NB4 (cell line): ENCODE measurements around the gene NTM.

Experiments
- DNase-seq: peaks from one replicate; pipeline ENCODE4 v3.0.0; 2010; ENCODE audit warnings: low read depth
- H3K4me3 ChIP-seq: one replicate; pipeline ENCODE4 v1.5.1; 2011; ENCODE audit warnings: mild to moderate bottlenecking, low read depth, low read length, moderate library complexity
- CTCF ChIP-seq: IDR thresholded peaks from one replicate; pipeline ENCODE4 v1.5.1; 2012; ENCODE audit warnings: low read depth, low read length
- MAX ChIP-seq: IDR thresholded peaks from 2 replicates; pipeline ENCODE4 v1.6.1; 2011; ENCODE audit warnings: low read depth, low read length
- MYC ChIP-seq: IDR thresholded peaks from 2 replicates; pipeline ENCODE4 v1.6.1; 2011; ENCODE audit warnings: low read depth, low read length
- POLR2A ChIP-seq: IDR thresholded peaks from 2 replicates; pipeline ENCODE4 v1.6.1; 2011; ENCODE audit warnings: mild to moderate bottlenecking; ENCODE audit not compliant: insufficient read length; ENCODE audit errors: extremely low read depth

NTM gene

GRCh38 chr11:132137289-132137980 lies 767.0 kb downstream of the NTM start:
- TF ChIP-seq MAX (no peak), MYC (no peak), CTCF (no peak), POLR2A (no peak)
- H3K4me3 ChIP-seq: no peak overlapping the region
- DNase-seq: no peak

GRCh38 chr11:132137981-132138313 lies 767.5 kb downstream of the NTM start:
- TF ChIP-seq MYC (no peak), POLR2A (no peak), CTCF (no peak), MAX (no peak)
- DNase-seq: no peak
- H3K4me3 ChIP-seq: no peak overlapping the region

- TF ChIP-seq CTCF (no peak), POLR2A (no peak), MYC (no peak), MAX (no peak)
- no peak overlapping the region for H3K4me3 ChIP-seq
- DNase-seq: no peak
Observed at GRCh38 chr11:132139181-132139580, 768.8 kb downstream of the NTM start.

- TF ChIP-seq CTCF: no peak
- no peak for TF ChIP-seq POLR2A
- TF ChIP-seq MYC: no peak
- no peak for TF ChIP-seq MAX
- no peak for DNase-seq
Observed at GRCh38 chr11:132140056-132140455, 769.6 kb downstream of the NTM start.

GRCh38 chr11:132142121-132142520 lies 771.7 kb downstream of the NTM start:
- TF ChIP-seq CTCF (no peak), MYC (no peak), MAX (no peak), POLR2A (no peak)

More at GRCh38 chr11:132140056-132140455, 769.6 kb downstream of the NTM start:
- no peak overlapping the region for H3K4me3 ChIP-seq

GRCh38 chr11:132142554-132142953 lies 772.1 kb downstream of the NTM start:
- H3K4me3 ChIP-seq: no peak overlapping the region
- no peak for DNase-seq
- TF ChIP-seq CTCF (no peak), MYC (no peak), POLR2A (no peak), MAX (no peak)

More at GRCh38 chr11:132142121-132142520, 771.7 kb downstream of the NTM start:
- DNase-seq: no peak
- H3K4me3 ChIP-seq: no peak overlapping the region
